Dermis microvascular lymphatic vessel endothelial cell (primary cell): ENCODE measurements around the gene PTPN1. TPM values are rescaled to one million over a fixed set of nuclear protein-coding genes. Genes with fewer than 3 reads are reported as not detected.

Experiments
- DNase-seq, 2 donors: peaks; one replicate each; pipeline versions ENCODE4 v3.0.0 to v3.0.0-alpha.2; 2010; ENCODE audit warnings: low read depth in 2 of 2
- total RNA-seq: library from RNA; depleted of rRNA; stranded (reverse); fragments of >200 nt; gene quantifications from 2 replicates; pipeline ENCODE4 v1.2.1, GENCODE V29; 2014

The PTPN1 gene
- total RNA-seq, 1 donor from 2014 or later, result 25.5 TPM

DNA sequence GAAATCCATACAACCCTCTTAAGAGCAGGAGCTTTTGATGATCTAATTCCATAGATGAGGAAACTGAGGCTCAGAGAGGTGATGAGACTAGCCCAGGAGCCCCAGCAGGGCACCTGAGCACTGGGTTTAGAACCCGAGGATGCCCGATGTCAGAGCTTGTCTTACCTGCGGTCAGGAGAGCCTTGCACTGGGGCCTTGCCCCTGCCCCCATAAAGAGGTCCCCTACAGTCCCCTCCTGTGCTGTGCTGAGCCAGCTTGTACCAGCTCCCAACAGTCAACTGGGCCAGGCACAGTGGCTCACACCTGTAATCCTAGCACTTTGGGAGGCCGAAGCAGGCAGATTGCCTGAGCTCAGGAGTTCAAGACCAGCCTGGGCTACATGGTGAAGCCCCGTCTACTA is 122.5 kb downstream of the PTPN1 start:
- no peak for DNase-seq

DNA sequence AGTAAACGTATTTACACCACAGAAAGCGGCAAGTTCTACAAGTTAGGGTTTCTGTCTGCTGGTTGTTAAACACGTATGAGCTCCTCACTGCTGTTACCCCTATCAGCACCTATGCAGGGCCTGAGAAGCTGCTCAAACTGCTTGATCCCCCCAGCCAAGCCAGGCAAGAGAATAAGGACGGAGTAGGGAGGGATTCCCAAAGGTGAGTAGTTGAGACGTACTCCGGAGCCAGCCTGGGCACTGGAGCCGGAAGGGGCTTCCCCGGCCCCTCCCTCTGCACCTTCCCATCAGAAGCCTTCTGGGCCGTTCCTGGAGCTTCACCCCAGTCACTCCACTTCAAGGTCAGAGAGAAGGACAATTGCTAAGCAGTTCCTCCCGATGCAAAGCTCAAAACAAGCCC is 123.2 kb downstream of the PTPN1 start:
- DNase-seq, result no peak

DNA sequence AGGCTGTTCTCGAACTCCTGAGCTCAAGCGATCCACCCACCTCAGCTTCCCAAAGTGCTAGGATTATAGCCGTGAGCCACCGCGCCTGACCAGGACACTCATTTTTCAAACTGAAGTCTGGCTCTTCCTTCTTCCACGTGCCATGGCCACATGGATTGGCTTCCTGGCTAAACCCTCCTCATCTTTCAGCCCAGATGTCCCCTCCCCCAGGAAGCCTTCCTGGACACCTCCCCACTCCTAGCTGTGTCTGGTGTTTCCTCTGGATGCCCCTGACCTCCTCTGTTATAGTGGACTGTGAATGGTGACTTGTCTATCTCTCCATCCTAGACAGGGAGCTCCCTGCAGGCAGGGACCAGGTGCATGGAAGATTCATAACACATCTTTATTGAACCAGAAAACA is 124.0 kb downstream of the PTPN1 start:
- no peak for DNase-seq

Other genes starting within 250 kb of the PTPN1 start
- 0.13 TPM in 1 of 2 replicates, not detected in the other for gene RIPOR3, start 181.2 kb downstream of the PTPN1 start, total RNA-seq
- 0.39 and 0.51 TPM in 2 replicates for gene PARD6B, start 221.2 kb downstream of the PTPN1 start, total RNA-seq